Mesenchymal stem cell (in vitro differentiated cells and primary cell): ENCODE data around the gene SUN5.

ENCODE experiments used
- DNase-seq: peaks from one replicate; pipeline ENCODE4 v3.0.0-alpha.2; 2013
- H2AFZ ChIP-seq: one replicate; pipeline ENCODE4 v1.6.1; 2013; ENCODE audit warnings: low read depth, mild to moderate bottlenecking, control low read depth, inconsistent platforms, low read length, moderate library complexity
- H2AK5ac ChIP-seq: 2 replicates; pipeline ENCODE4 v1.6.1; 2013; ENCODE audit warnings: low read length, moderate library complexity, mild to moderate bottlenecking, inconsistent platforms; ENCODE audit not compliant: severe bottlenecking
- H2BK120ac ChIP-seq: one replicate; pipeline ENCODE4 v1.6.1; 2013; ENCODE audit warnings: low read depth, mild to moderate bottlenecking, inconsistent platforms, low read length, moderate library complexity
- H2BK12ac ChIP-seq, 2 experiments: one replicate each; pipeline ENCODE4 v1.6.1; 2013; ENCODE audit warnings: inconsistent platforms in 2 of 2, low read length in 2 of 2, mild to moderate bottlenecking in 2 of 2, moderate library complexity in 2 of 2, control low read depth in 1 of 2
- H2BK15ac ChIP-seq: one replicate; pipeline ENCODE4 v1.6.1; 2013; ENCODE audit warnings: mild to moderate bottlenecking, low read depth, inconsistent platforms; ENCODE audit not compliant: poor library complexity, severe bottlenecking
- H2BK5ac ChIP-seq: 2 replicates; pipeline ENCODE4 v1.6.1; 2013; ENCODE audit warnings: low read depth, mild to moderate bottlenecking, low read length, control low read depth, inconsistent platforms; ENCODE audit not compliant: poor library complexity, severe bottlenecking
- H3K14ac ChIP-seq, 2 experiments: one replicate each; pipeline ENCODE4 v1.6.1; 2013; ENCODE audit warnings: inconsistent platforms in 2 of 2, low read length in 2 of 2, control low read depth in 1 of 2, mild to moderate bottlenecking in 1 of 2, moderate library complexity in 1 of 2
- H3K18ac ChIP-seq, 2 experiments: one replicate each; pipeline ENCODE4 v1.6.1; 2013; ENCODE audit warnings: inconsistent platforms in 2 of 2, low read length in 2 of 2, control low read depth in 1 of 2, low read depth in 1 of 2, mild to moderate bottlenecking in 1 of 2
- H3K23ac ChIP-seq, 2 experiments: one replicate each; pipeline ENCODE4 v1.6.1; 2013; ENCODE audit warnings: inconsistent platforms in 2 of 2, low read length in 2 of 2, mild to moderate bottlenecking in 2 of 2, moderate library complexity in 2 of 2, control low read depth in 1 of 2
- H3K27ac ChIP-seq: 2 replicates; pipeline ENCODE4 v1.5.1; 2013; ENCODE audit warnings: mild to moderate bottlenecking, moderate library complexity, low read length, control low read depth, inconsistent platforms; ENCODE audit not compliant: poor library complexity, severe bottlenecking
- H3K27me3 ChIP-seq, 2 experiments: 2 replicates each; pipeline versions ENCODE4 v1.6.1 to v1.7.0; 2013; ENCODE audit warnings: low read length in 2 of 2, mild to moderate bottlenecking in 2 of 2, moderate library complexity in 2 of 2, control low read depth in 1 of 2, inconsistent platforms in 1 of 2; ENCODE audit not compliant: control insufficient read depth in 1 of 2, insufficient read depth in 1 of 2
- H3K36me3 ChIP-seq, 2 experiments: 2 replicates each; pipeline versions ENCODE4 v1.6.1 to v1.7.0; 2013; ENCODE audit warnings: low read length in 2 of 2, control low read depth in 1 of 2, inconsistent platforms in 1 of 2, low read depth in 1 of 2, mild to moderate bottlenecking in 1 of 2; ENCODE audit not compliant: insufficient read depth in 2 of 2, control insufficient read depth in 1 of 2
- H3K4ac ChIP-seq, 2 experiments: one replicate each; pipeline ENCODE4 v1.6.1; 2013; ENCODE audit warnings: inconsistent platforms in 2 of 2, low read length in 2 of 2, mild to moderate bottlenecking in 2 of 2, moderate library complexity in 2 of 2, control low read depth in 1 of 2, low read depth in 1 of 2
- H3K4me1 ChIP-seq: 2 replicates; pipeline ENCODE4 v1.6.1; 2013; ENCODE audit warnings: low read depth, low read length, control low read depth; ENCODE audit not compliant: control insufficient read depth, insufficient read depth
- H3K4me2 ChIP-seq: 2 replicates; pipeline ENCODE4 v1.6.1; 2013; ENCODE audit warnings: low read length, mild to moderate bottlenecking, inconsistent platforms; ENCODE audit not compliant: poor library complexity, severe bottlenecking
- H3K4me3 ChIP-seq, 2 experiments: 2 replicates each; pipeline versions ENCODE4 v1.5.1 to v1.7.0; 2013; ENCODE audit warnings: low read length in 2 of 2, mild to moderate bottlenecking in 2 of 2, control low read depth in 1 of 2, low read depth in 1 of 2; ENCODE audit not compliant: insufficient read depth in 1 of 2
- H3K79me1 ChIP-seq: replicated peaks from 2 replicates; pipeline ENCODE4 v1.6.1; 2013; ENCODE audit warnings: mild to moderate bottlenecking, control low read depth, low read length, inconsistent platforms; ENCODE audit not compliant: poor library complexity, severe bottlenecking
- H3K9ac ChIP-seq: 2 replicates; pipeline ENCODE4 v1.7.0; 2013; ENCODE audit warnings: mild to moderate bottlenecking, low read length, moderate library complexity
- H3K9me3 ChIP-seq: 2 replicates; pipeline ENCODE4 v1.7.0; 2013; ENCODE audit warnings: mild to moderate bottlenecking, low read length; ENCODE audit not compliant: control insufficient read depth
- H4K8ac ChIP-seq: one replicate; pipeline ENCODE4 v1.6.1; 2013; ENCODE audit warnings: inconsistent platforms, mild to moderate bottlenecking, low read length, moderate library complexity
- H4K91ac ChIP-seq: one replicate; pipeline ENCODE4 v1.6.1; 2013; ENCODE audit warnings: mild to moderate bottlenecking, low read length, inconsistent platforms
- WGBS: methylation state at CpG from one replicate; pipeline ENCODE4 v1.1.7; 2013; ENCODE audit warnings: mixed read lengths; 5-methylcytosine and 5-hydroxymethylcytosine counted together

Gene SUN5

GRCh38 chr20:32999603-33000250 lies 4.5 kb downstream of the SUN5 start:
- H4K91ac ChIP-seq, result no peak overlapping the region
- no peak overlapping the region for H3K23ac ChIP-seq
- H3K14ac ChIP-seq, result no peak overlapping the region
- no peak overlapping the region for H3K18ac ChIP-seq
- no peak overlapping the region for H3K27ac ChIP-seq
- H2BK5ac ChIP-seq, result no peak overlapping the region
- H3K27me3 ChIP-seq, result peaks cover 0 to 11% of the 10 kb centered on the region in 2 experiments
- no peak overlapping the region for H2AK5ac ChIP-seq
- no peak for DNase-seq
- no peak overlapping the region for H3K4ac ChIP-seq
- H3K79me1 ChIP-seq, result no peaks in the 10 kb centered on the region
- H2BK15ac ChIP-seq, result no peak overlapping the region
- no peak overlapping the region for H2BK12ac ChIP-seq
- WGBS, result 69% methylated on average over 6 of the region's 9 CpGs
- no peak overlapping the region for H3K9ac ChIP-seq
- H3K9me3 ChIP-seq, result peaks cover 14% of the 10 kb centered on the region
- no peaks in the 10 kb centered on the region for H3K36me3 ChIP-seq
- H2AFZ ChIP-seq, result no peak overlapping the region
- no peak overlapping the region for H3K4me2 ChIP-seq
- no peaks in the 10 kb centered on the region for H3K4me1 ChIP-seq
- H2BK120ac ChIP-seq, result no peak overlapping the region
- H4K8ac ChIP-seq, result no peak overlapping the region
- no peak overlapping the region for H3K4me3 ChIP-seq

GRCh38 chr20:32997431-32997830 lies 6.8 kb downstream of the SUN5 start:
- H3K4ac ChIP-seq, result no peak overlapping the region
- H3K27me3 ChIP-seq, result peaks cover 0 to 14% of the 10 kb centered on the region in 2 experiments
- H4K8ac ChIP-seq, result no peak overlapping the region

GRCh38 chr20:32995802-32996201 lies 8.4 kb downstream of the SUN5 start:
- Histone ChIP-seq H2BK5ac (no peak overlapping the region), H3K9ac (no peak overlapping the region), H2BK15ac (no peak overlapping the region), H3K23ac (no peak overlapping the region), H3K4me1 (no peaks in the 10 kb centered on the region), H3K36me3 (no peaks in the 10 kb centered on the region), H2AFZ (no peak overlapping the region), H3K79me1 (no peaks in the 10 kb centered on the region), H4K8ac (no peak overlapping the region), H3K27ac (no peak overlapping the region), H2AK5ac (no peak overlapping the region), H3K4ac (no peak overlapping the region), H3K9me3 (peaks cover 14% of the 10 kb centered on the region), H3K4me3 (no peak overlapping the region), H2BK12ac (no peak overlapping the region), H3K4me2 (no peak overlapping the region), H2BK120ac (no peak overlapping the region), H4K91ac (no peak overlapping the region), H3K27me3 (peaks cover 12 to 19% of the 10 kb centered on the region in 2 experiments), H3K18ac (no peak overlapping the region), H3K14ac (no peak overlapping the region)
- no peak for DNase-seq

More at GRCh38 chr20:32997431-32997830, 6.8 kb downstream of the SUN5 start:
- H2AFZ ChIP-seq, result no peak overlapping the region
- no peaks in the 10 kb centered on the region for H3K36me3 ChIP-seq
- no peak for DNase-seq
- H3K4me1 ChIP-seq, result no peaks in the 10 kb centered on the region
- H2AK5ac ChIP-seq, result no peak overlapping the region
- no peak overlapping the region for H3K18ac ChIP-seq
- H4K91ac ChIP-seq, result no peak overlapping the region
- H3K9me3 ChIP-seq, result peaks cover 14% of the 10 kb centered on the region
- WGBS, result 59% methylated on average over 2 of the region's 2 CpGs
- H3K4me3 ChIP-seq, result no peak overlapping the region
- H3K23ac ChIP-seq, result no peak overlapping the region
- H2BK12ac ChIP-seq, result no peak overlapping the region
- H3K27ac ChIP-seq, result no peak overlapping the region
- no peak overlapping the region for H2BK15ac ChIP-seq
- no peak overlapping the region for H3K14ac ChIP-seq
- no peak overlapping the region for H2BK120ac ChIP-seq
- no peak overlapping the region for H3K4me2 ChIP-seq
- no peak overlapping the region for H3K9ac ChIP-seq
- no peak overlapping the region for H2BK5ac ChIP-seq
- no peaks in the 10 kb centered on the region for H3K79me1 ChIP-seq

GRCh38 chr20:32993496-32994050 lies 10.7 kb downstream of the SUN5 start:
- Histone ChIP-seq H3K23ac (no peak overlapping the region), H2AFZ (no peak overlapping the region), H3K4me3 (no peak overlapping the region), H3K14ac (no peak overlapping the region), H2BK5ac (no peak overlapping the region), H2AK5ac (no peak overlapping the region), H3K9ac (no peak overlapping the region), H2BK12ac (no peak overlapping the region), H3K27me3 (peaks cover 12 to 21% of the 10 kb centered on the region in 2 experiments), H3K27ac (no peak overlapping the region), H3K4me1 (no peaks in the 10 kb centered on the region), H4K91ac (no peak overlapping the region), H3K36me3 (no peaks in the 10 kb centered on the region), H2BK15ac (no peak overlapping the region), H3K4me2 (no peak overlapping the region), H4K8ac (no peak overlapping the region), H3K4ac (no peak overlapping the region), H3K18ac (no peak overlapping the region), H3K9me3 (peaks cover 18% of the 10 kb centered on the region), H2BK120ac (no peak overlapping the region), H3K79me1 (no peaks in the 10 kb centered on the region)
- no peak for DNase-seq
- whole genome bisulfite sequencing, result 76% methylated on average over 8 of the region's 8 CpGs
